Sigmoid colon (tissue), 7 donors: ENCODE results near the gene MYLIP. TPM values are rescaled to one million over a fixed set of nuclear protein-coding genes. Genes with fewer than 3 reads are reported as not detected.

Experiments used
- DNase-seq: peaks from one replicate; pipeline ENCODE4 v3.0.0-alpha.2; 2019
- H3K27ac ChIP-seq, 4 donors: fragments of 200-600 bp; sonication (generic); one replicate each; pipeline ENCODE4 v1.5.1; 2016 to 2019; ENCODE audit warnings: mild to moderate bottlenecking in 1 of 4
- H3K27me3 ChIP-seq, 3 donors: fragments of 200-600 bp; sonication (generic); one replicate each; pipeline ENCODE4 v1.5.1; 2019; ENCODE audit warnings: mild to moderate bottlenecking in 1 of 3
- H3K36me3 ChIP-seq, 4 donors: fragments of 200-600 bp; sonication (generic); one replicate each; pipeline ENCODE4 v1.5.1; 2016 to 2019
- H3K4me1 ChIP-seq, 4 donors: fragments of 200-600 bp; sonication (generic); one replicate each; pipeline ENCODE4 v1.5.1; 2017 to 2019
- H3K4me3 ChIP-seq, 4 donors: fragments of 200-600 bp; sonication (generic); one replicate each; pipeline ENCODE4 v1.5.1; 2017 to 2019; ENCODE audit warnings: mild to moderate bottlenecking in 2 of 4, moderate library complexity in 1 of 4
- H3K9me3 ChIP-seq, 4 donors: fragments of 200-600 bp in 3 of 4; sonication (generic) in 3 of 4; one replicate each; pipeline versions ENCODE4 v1.5.1 to v1.6.1; 2013 to 2019
- CTCF ChIP-seq, 4 experiments: fragments of 450-650 bp in 3 of 4; fragments of 200-600 bp in 1 of 4; IDR thresholded peaks; one replicate each; pipeline ENCODE4 v1.5.1; 2016 to 2019; ENCODE audit warnings: antibody characterized with exemption in 4 of 4, mild to moderate bottlenecking in 3 of 4, moderate library complexity in 2 of 4
- EP300 ChIP-seq, 4 donors: sonication (generic); formaldehyde crosslinking; IDR thresholded peaks; one replicate each; pipeline ENCODE4 v1.6.1; 2017; ENCODE audit warnings: antibody characterized with exemption in 4 of 4
- POLR2A ChIP-seq, 2 donors: fragments of 450-650 bp; IDR thresholded peaks; one replicate each; pipeline ENCODE4 v1.6.1; 2016; ENCODE audit warnings: antibody characterized with exemption in 2 of 2, mild to moderate bottlenecking in 2 of 2, moderate library complexity in 2 of 2
- POLR2AphosphoS5 ChIP-seq, 4 donors: sonication (generic); formaldehyde crosslinking; IDR thresholded peaks; one replicate each; pipeline ENCODE4 v1.6.1; 2017; ENCODE audit warnings: antibody characterized with exemption in 4 of 4
- WGBS, 2 donors: extraction: QIAGEN DNeasy Blood & Tissue Kit; methylation state at CpG; one replicate each; pipeline ENCODE4 v1.1.7; 2013; 5-methylcytosine and 5-hydroxymethylcytosine counted together
- intact Hi-C: fragments of 100-400 bp; cut with DNase I; formaldehyde crosslinking; loops from one replicate; pipeline ENCODE4 v1.15.1; 2023
- polyA plus RNA-seq, 3 donors: library from polyadenylated mRNA; stranded (reverse); fragments of 200-250 nt; gene quantifications; one replicate each; pipeline ENCODE4 v1.2.3, GENCODE V29; 2013
- total RNA-seq, 4 donors: library from RNA; depleted of rRNA; stranded (reverse); fragments of >200 nt; gene quantifications; one replicate each; pipeline ENCODE4 v1.1.0, GENCODE V29; 2016
- donor health status: healthy with polysubstance abuse.
- donor health status: Bipolar disorder and iron deficiency.
- donor health status: healthy.

MYLIP gene
- total and polyA plus RNA-seq, 7 donors: 13.4 to 50.0 (median 21.6) TPM

- no peak for DNase-seq
- no peak overlapping the region for H3K4me3 ChIP-seq
- H3K27ac ChIP-seq: no peak overlapping the region
- WGBS, 2 donors: 72 to 73% methylated on average over 6 of the region's 6 CpGs
- intact Hi-C loops: loop anchor here (5.0 to 10.0 kb wide), 3 partner anchors 67 to 240 kb away; no protein-coding TSS in a partner anchor
- no peaks in the 10 kb centered on the region for H3K36me3 ChIP-seq
- no peaks in the 10 kb centered on the region for H3K9me3 ChIP-seq
- no peak for TF ChIP-seq EP300 (IDR thresholded peaks at IDR 0.05)
- no peak for TF ChIP-seq CTCF (IDR thresholded peaks at IDR 0.05)
- no peak for TF ChIP-seq POLR2AphosphoS5 (IDR thresholded peaks at IDR 0.05)
- no peak for TF ChIP-seq POLR2A (IDR thresholded peaks at IDR 0.05)
- H3K4me1 ChIP-seq: peaks cover 0 to 6% (median 0%) of the 10 kb centered on the region in 4 donors
- no peaks in the 10 kb centered on the region for H3K27me3 ChIP-seq
Observed at GRCh38 chr6:16124198-16125180, 4.4 kb upstream of the MYLIP start.

- no peak overlapping the region for H3K4me3 ChIP-seq
- intact Hi-C loops: loop anchor here (5.0 to 10.0 kb wide), 3 partner anchors 69 to 241 kb away; no protein-coding TSS in a partner anchor
- TF ChIP-seq POLR2A (IDR thresholded peaks at IDR 0.05) (no peak), CTCF (IDR thresholded peaks at IDR 0.05) (no peak), EP300 (IDR thresholded peaks at IDR 0.05) (no peak), POLR2AphosphoS5 (IDR thresholded peaks at IDR 0.05) (no peak)
- no peaks in the 10 kb centered on the region for H3K27me3 ChIP-seq
- 92 to 95% methylated on average over 3 of the region's 3 CpGs for WGBS, 2 donors
- no peak for DNase-seq
- no peaks in the 10 kb centered on the region for H3K9me3 ChIP-seq
- peaks cover 0 to 6% (median under 1%) of the 10 kb centered on the region in 4 donors for H3K4me1 ChIP-seq
- no peaks in the 10 kb centered on the region for H3K36me3 ChIP-seq
- H3K27ac ChIP-seq: no peak overlapping the region
Observed at GRCh38 chr6:16126056-16126455, 2.8 kb upstream of the MYLIP start.

GRCh38 chr6:16126861-16127260, 2.0 kb upstream of the MYLIP start:
- H3K4me1 ChIP-seq: peaks cover 0 to 13% (median 4%) of the 10 kb centered on the region in 4 donors
- no peaks in the 10 kb centered on the region for H3K9me3 ChIP-seq
- TF ChIP-seq POLR2A (IDR thresholded peaks at IDR 0.05): no peak
- no peak for TF ChIP-seq POLR2AphosphoS5 (IDR thresholded peaks at IDR 0.05)
- no peak for TF ChIP-seq CTCF (IDR thresholded peaks at IDR 0.05)
- no peak for TF ChIP-seq EP300 (IDR thresholded peaks at IDR 0.05)
- no peaks in the 10 kb centered on the region for H3K27me3 ChIP-seq
- no peak overlapping the region for H3K27ac ChIP-seq
- DNase-seq: no peak
- no peak overlapping the region for H3K4me3 ChIP-seq
- WGBS, 2 donors: 81 to 90% methylated on average over 5 of the region's 5 CpGs
- intact Hi-C loops: loop anchor here (5.0 to 10.0 kb wide), 3 partner anchors 70 to 242 kb away; no protein-coding TSS in a partner anchor
- H3K36me3 ChIP-seq: no peaks in the 10 kb centered on the region

GRCh38 chr6:16127471-16127870, 1.4 kb upstream of the MYLIP start:
- no peak overlapping the region for H3K27ac ChIP-seq
- TF ChIP-seq POLR2A (IDR thresholded peaks at IDR 0.05): no peak
- DNase-seq: no peak
- H3K4me1 ChIP-seq: peaks cover 0 to 19% (median 8%) of the 10 kb centered on the region in 4 donors
- H3K27me3 ChIP-seq: no peaks in the 10 kb centered on the region
- H3K9me3 ChIP-seq: no peaks in the 10 kb centered on the region
- H3K36me3 ChIP-seq: no peaks in the 10 kb centered on the region
- intact Hi-C loops: loop anchor here (5.0 to 10.0 kb wide), 3 partner anchors 70 to 243 kb away; no protein-coding TSS in a partner anchor
- H3K4me3 ChIP-seq: no peak overlapping the region
- WGBS, 2 donors: 93 to 97% methylated on average over 12 of the region's 12 CpGs
